ENCODE data around the gene FASLG. TPM values are rescaled to one million over a fixed set of nuclear protein-coding genes. Genes with fewer than 3 reads are reported as not detected.

The FASLG gene
- total RNA-seq, 1 experiment from 2014 or later, result not detected

DNA sequence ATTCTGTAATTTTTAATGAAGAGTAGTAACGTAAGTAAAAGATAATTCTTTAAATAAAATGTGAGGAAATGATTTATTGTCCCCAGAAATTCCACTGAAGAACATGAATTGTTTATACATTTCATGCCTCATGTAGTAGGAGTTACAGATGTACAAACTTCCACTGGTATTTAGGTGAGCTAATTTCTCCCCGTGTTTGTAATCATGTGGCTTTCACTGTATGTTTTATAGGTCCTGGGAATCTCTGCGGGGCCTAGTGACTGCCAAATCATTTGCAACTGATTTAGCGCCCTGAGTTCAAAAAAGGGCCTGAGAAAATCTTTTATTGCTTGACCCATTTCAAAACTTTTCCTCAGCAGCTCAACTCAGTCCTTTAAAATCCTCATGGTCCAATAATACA is 30.5 kb upstream of the FASLG start:
- TF ChIP-seq REST (IDR thresholded peaks at IDR 0.05; ENCODE audit: insufficient read depth in 1 of 2, low read depth in 2 of 2, low read length in 1 of 2) (no peak), CTCF (IDR thresholded peaks at IDR 0.05) (no peak), SIN3A (IDR thresholded peaks at IDR 0.05; ENCODE audit: borderline replicate concordance, insufficient read depth, low read depth, low read length) (no peak), TCF7L2 (IDR thresholded peaks at IDR 0.05; ENCODE audit: low read depth, low read length) (no peak), POLR2AphosphoS5 (IDR thresholded peaks at IDR 0.05; ENCODE audit: low read depth, low read length) (no peak)
- in situ Hi-C loops (cut with HindIII; ENCODE audit: low pct_unique_long_range_greater_than_20kb, low sequenced_read_pairs) (no loop called here), intact Hi-C loops (cut with micrococcal nuclease; ENCODE audit: unreplicated experiment) (no loop called here)
- no TSS peak for BruUV-seq (replicated peaks)
- Histone ChIP-seq H3K9me3 (ENCODE audit: control insufficient read depth, insufficient read depth, low read depth, low read length) (no peaks in the 10 kb centered on the region; the same call in 1 of the 2 replicates), H3K27me3 (ENCODE audit: control insufficient read depth, insufficient read depth, low read length) (no peaks in the 10 kb centered on the region), H3K4me3 (ENCODE audit: low read depth in 2 of 2, low read length in 2 of 2) (no peak overlapping the region), H3K4me1 (ENCODE audit: control insufficient read depth, insufficient read depth, low read length) (no peaks in the 10 kb centered on the region), H3K27ac (ENCODE audit: low read length) (no peak overlapping the region), H3K36me3 (ENCODE audit: control insufficient read depth, insufficient read depth, low read length) (no peaks in the 10 kb centered on the region)
- DNase-seq (ENCODE audit: low read depth, low spot score) (no peak), ATAC-seq (no peak)
- ChIA-PET CTCF (no interaction called here), POLR2A (no interaction called here)

GRCh38 chr1:172629170-172629569 is 29.7 kb upstream of the FASLG start:
- no peak for DNase-seq (ENCODE audit: low read depth, low spot score)
- ChIA-PET CTCF (no interaction called here), POLR2A (interaction anchor here (0.7 kb wide), 1 partner anchor 1096 kb away, joined by 11 read pairs; no protein-coding TSS in a partner anchor)
- no peak overlapping the region for H3K4me3 ChIP-seq (ENCODE audit: low read depth in 2 of 2, low read length in 2 of 2)
- in situ Hi-C loops (cut with HindIII; ENCODE audit: low pct_unique_long_range_greater_than_20kb, low sequenced_read_pairs) (no loop called here), intact Hi-C loops (cut with micrococcal nuclease; ENCODE audit: unreplicated experiment) (no loop called here)
- ATAC-seq, result no peak
- no peaks in the 10 kb centered on the region for H3K4me1 ChIP-seq (ENCODE audit: control insufficient read depth, insufficient read depth, low read length)
- no peaks in the 10 kb centered on the region for H3K27me3 ChIP-seq (ENCODE audit: control insufficient read depth, insufficient read depth, low read length)
- no peak for TF ChIP-seq TCF7L2 (IDR thresholded peaks at IDR 0.05; ENCODE audit: low read depth, low read length)
- TF ChIP-seq POLR2AphosphoS5 (IDR thresholded peaks at IDR 0.05; ENCODE audit: low read depth, low read length), result no peak
- TF ChIP-seq SIN3A (IDR thresholded peaks at IDR 0.05; ENCODE audit: borderline replicate concordance, insufficient read depth, low read depth, low read length), result no peak
- TF ChIP-seq CTCF (IDR thresholded peaks at IDR 0.05), result no peak
- no peak for TF ChIP-seq REST (IDR thresholded peaks at IDR 0.05; ENCODE audit: insufficient read depth in 1 of 2, low read depth in 2 of 2, low read length in 1 of 2)
- H3K9me3 ChIP-seq (ENCODE audit: control insufficient read depth, insufficient read depth, low read depth, low read length), result no peaks in the 10 kb centered on the region; the same call in 1 of the 2 replicates
- H3K36me3 ChIP-seq (ENCODE audit: control insufficient read depth, insufficient read depth, low read length), result no peaks in the 10 kb centered on the region
- BruUV-seq (replicated peaks), result no TSS peak
- no peak overlapping the region for H3K27ac ChIP-seq (ENCODE audit: low read length)
